ENCODE measurements around the gene ZFPL1.

DNA sequence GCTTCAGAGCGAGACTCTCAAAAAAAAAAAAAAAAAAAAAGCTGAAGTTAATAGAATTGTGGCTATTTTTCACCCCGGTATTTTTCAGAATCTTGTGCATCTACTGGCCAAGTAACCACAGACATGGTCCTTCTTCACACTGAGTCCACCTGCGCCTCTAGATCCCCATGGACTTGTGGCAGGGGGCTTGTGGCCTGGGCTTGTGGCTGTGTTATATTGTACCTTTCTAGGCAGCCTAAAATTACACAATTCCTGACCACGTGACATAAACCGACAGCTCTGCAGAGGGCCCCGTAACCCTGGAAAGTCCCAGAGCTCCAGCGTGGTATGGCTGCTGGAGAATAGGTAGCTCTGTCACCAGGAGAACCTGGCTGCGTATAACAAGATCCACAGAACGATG lies 14.8 kb upstream of the ZFPL1 start:
- TF ChIP-seq, protein P1, sequence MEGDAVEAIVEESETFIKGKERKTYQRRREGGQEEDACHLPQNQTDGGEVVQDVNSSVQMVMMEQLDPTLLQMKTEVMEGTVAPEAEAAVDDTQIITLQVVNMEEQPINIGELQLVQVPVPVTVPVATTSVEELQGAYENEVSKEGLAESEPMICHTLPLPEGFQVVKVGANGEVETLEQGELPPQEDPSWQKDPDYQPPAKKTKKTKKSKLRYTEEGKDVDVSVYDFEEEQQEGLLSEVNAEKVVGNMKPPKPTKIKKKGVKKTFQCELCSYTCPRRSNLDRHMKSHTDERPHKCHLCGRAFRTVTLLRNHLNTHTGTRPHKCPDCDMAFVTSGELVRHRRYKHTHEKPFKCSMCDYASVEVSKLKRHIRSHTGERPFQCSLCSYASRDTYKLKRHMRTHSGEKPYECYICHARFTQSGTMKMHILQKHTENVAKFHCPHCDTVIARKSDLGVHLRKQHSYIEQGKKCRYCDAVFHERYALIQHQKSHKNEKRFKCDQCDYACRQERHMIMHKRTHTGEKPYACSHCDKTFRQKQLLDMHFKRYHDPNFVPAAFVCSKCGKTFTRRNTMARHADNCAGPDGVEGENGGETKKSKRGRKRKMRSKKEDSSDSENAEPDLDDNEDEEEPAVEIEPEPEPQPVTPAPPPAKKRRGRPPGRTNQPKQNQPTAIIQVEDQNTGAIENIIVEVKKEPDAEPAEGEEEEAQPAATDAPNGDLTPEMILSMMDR (IDR thresholded peaks at IDR 0.05), result no peak
- TF ChIP-seq POLR2A (IDR thresholded peaks at IDR 0.05), result no peak

Data from heart left ventricle (tissue), 13 donors.